AG04449 (cell line): ENCODE measurements around the gene FGD2.

Experiments
- CTCF ChIA-PET: fragments of 350-600 bp; formaldehyde crosslinking; extraction: SDS; loops from one replicate; lab custom pipeline; 2021; ENCODE audit warnings: antibody characterized with exemption; lab: Yijun Ruan, JAX
- POLR2A ChIA-PET: fragments of 400-600, 350-600 bp; formaldehyde crosslinking; extraction: SDS; loops from one replicate; lab custom pipeline; 2020; ENCODE audit warnings: antibody characterized with exemption, inconsistent platforms; lab: Yijun Ruan, JAX
- DNase-seq: peaks from one replicate; pipeline ENCODE4 v3.0.0-alpha.2; 2010; ENCODE audit warnings: low read depth, low spot score
- H3K4me3 ChIP-seq: 2 replicates; pipeline ENCODE4 v1.5.1; 2011; ENCODE audit warnings: low read depth, mild to moderate bottlenecking, control low read depth, low read length
- TF ChIP-seq, protein P1 (sequence below): IDR thresholded peaks from one replicate; pipeline ENCODE4 v1.5.1; 2011; ENCODE audit warnings: mild to moderate bottlenecking, moderate library complexity, low read length, control low read depth, inconsistent platforms; ENCODE audit not compliant: insufficient read depth; ENCODE audit errors: missing control alignments

The FGD2 gene

DNA sequence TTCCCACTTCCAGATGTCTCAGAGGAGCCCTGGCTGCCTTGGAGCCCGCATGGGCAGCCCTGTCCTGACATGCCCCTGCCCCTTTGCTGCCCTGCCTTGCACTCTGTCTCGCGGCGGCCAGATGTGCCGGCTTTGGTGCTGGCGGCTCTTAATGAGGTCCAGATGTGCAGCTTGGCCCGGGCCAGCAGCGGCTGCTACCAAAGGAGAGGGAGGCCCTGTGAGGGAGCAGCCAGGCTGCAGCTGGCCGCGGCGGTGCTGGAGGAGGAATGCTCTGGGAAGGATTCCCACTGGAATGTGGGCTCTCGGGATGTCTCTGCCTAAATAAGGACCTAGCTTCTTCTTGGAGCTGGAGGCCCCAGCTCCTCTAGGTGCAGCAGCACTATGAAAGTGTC is 72.4 kb downstream of the FGD2 start:
- CTCF ChIA-PET: interaction anchor here (0.8 to 2.7 kb wide), 4 partner anchors 10 to 130 kb away, joined by 3 to 12 read pairs (median 5); no protein-coding TSS in a partner anchor
- DNase-seq: peak; percentile 78
- POLR2A ChIA-PET: interaction anchor here (0.7 to 1.2 kb wide), 4 partner anchors 25 to 98 kb away, joined by 3 to 6 read pairs (median 4); no protein-coding TSS in a partner anchor

More for the DNA sequence above, 72.4 kb downstream of the FGD2 start:
- peak overlapping the region; percentile 12 for H3K4me3 ChIP-seq
- TF ChIP-seq, protein P1, sequence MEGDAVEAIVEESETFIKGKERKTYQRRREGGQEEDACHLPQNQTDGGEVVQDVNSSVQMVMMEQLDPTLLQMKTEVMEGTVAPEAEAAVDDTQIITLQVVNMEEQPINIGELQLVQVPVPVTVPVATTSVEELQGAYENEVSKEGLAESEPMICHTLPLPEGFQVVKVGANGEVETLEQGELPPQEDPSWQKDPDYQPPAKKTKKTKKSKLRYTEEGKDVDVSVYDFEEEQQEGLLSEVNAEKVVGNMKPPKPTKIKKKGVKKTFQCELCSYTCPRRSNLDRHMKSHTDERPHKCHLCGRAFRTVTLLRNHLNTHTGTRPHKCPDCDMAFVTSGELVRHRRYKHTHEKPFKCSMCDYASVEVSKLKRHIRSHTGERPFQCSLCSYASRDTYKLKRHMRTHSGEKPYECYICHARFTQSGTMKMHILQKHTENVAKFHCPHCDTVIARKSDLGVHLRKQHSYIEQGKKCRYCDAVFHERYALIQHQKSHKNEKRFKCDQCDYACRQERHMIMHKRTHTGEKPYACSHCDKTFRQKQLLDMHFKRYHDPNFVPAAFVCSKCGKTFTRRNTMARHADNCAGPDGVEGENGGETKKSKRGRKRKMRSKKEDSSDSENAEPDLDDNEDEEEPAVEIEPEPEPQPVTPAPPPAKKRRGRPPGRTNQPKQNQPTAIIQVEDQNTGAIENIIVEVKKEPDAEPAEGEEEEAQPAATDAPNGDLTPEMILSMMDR: no peak
